A549 treated with ZK216348 at 1 μM for 4 hours (cell line): ENCODE results near the gene MUC7. TPM values are rescaled to one million over a fixed set of nuclear protein-coding genes. Genes with fewer than 3 reads are reported as not detected.

Source experiments
- total RNA-seq: library from RNA; stranded (reverse); fragments of 200-300 nt; extraction: Qiagen RNA extraction; gene quantifications from 5 replicates; pipeline ENCODE4 v1.2.3, GENCODE V29; 2022; ENCODE audit warnings: low read depth

The MUC7 gene
- total RNA-seq = not detected in 5 replicates

DNA sequence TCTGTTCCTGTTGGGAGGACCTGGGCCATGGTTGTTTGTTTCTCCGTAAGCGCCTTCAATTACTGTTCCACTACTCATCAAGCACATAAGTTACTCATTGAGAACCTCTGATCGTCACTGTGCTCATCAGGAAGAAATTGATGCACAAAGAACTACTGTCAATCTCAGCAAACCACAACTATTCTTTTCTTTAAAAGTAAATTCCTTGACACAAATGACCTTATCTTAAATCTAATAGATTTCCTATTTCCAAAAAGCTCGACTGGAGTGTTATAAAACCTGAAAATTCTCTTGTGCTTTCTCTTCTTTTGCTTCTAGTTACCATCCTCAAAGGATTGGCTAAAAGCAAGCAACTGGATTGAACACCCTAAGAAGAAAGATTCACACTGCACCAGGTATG lies at the start of gene MUC7:
Gene MUC7 (plus strand): TSS at position 301 of the 400 bp plus-strand sequence. CDS start 1,825 bp downstream, outside the sequence.

DNA sequence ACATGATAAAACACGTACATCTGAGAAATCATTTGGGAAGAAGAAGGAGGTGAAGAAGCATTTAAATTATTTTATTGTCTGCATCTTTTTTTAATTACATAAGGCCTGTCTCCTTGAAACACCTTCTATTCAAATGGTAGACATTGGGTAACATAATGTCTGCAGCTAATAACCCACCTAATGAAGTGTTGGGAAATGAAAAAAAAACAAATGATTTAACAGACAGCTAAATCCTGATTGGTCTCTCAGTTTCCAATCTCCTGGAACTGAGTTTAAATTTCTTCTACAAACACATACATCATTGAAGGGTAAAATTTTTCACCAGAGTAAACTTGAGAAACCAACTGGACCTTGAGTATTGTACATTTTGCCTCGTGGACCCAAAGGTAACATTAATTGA lies 46.3 kb downstream of the MUC7 start, which contains the start of gene AMTN:
Gene AMTN (plus strand): TSS at position 301 of the 400 bp plus-strand sequence. CDS start 209 bp downstream, outside the sequence.

Other genes starting within 250 kb of the MUC7 start
- gene FDCSP, start 246.1 kb upstream of the MUC7 start, total RNA-seq = not detected in 5 replicates
- gene CSN3, start 229.6 kb upstream of the MUC7 start, total RNA-seq = not detected in 5 replicates
- not detected in 5 replicates for gene CABS1, start 137.2 kb upstream of the MUC7 start, total RNA-seq
- not detected in 5 replicates for gene SMR3A, start 111.4 kb upstream of the MUC7 start, total RNA-seq
- gene SMR3B, start 89.1 kb upstream of the MUC7 start, total RNA-seq = not detected in 5 replicates
- gene OPRPN, start 74.3 kb upstream of the MUC7 start, total RNA-seq = not detected in 5 replicates
- not detected in 5 replicates for gene AMTN, start 46.4 kb downstream of the MUC7 start, total RNA-seq
- gene AMBN, start 120.1 kb downstream of the MUC7 start, total RNA-seq = not detected in 5 replicates
- not detected in 5 replicates for gene ENAM, start 156.5 kb downstream of the MUC7 start, total RNA-seq
- gene JCHAIN, start 194.3 kb downstream of the MUC7 start, total RNA-seq = 0.13 to 0.70 TPM (median 0.22 TPM) in 3 of 5 replicates, not detected in the others
- gene UTP3, start 216.3 kb downstream of the MUC7 start, total RNA-seq = 31.6 to 46.7 TPM (median 36.5 TPM) in 5 replicates
- 5.7 to 10.4 TPM (median 8.7 TPM) in 5 replicates for gene RUFY3, start 249.8 kb downstream of the MUC7 start, total RNA-seq